ENCODE measurements around the gene MRPL47.
"Not testable (repeated sequence)": the region's sequence is repeated elsewhere in the genome, so short reads cannot be mapped to it uniquely, and the experiment has no call there.

MRPL47 gene

GRCh38 chr3:179604321-179605078 is at the start of gene MRPL47, which contains the start of gene NDUFB5:
Gene MRPL47 (minus strand): TSS chr3:179604638. CDS start chr3:179604624, 14 bp downstream.
Gene NDUFB5 (plus strand): TSS chr3:179604794. CDS start chr3:179604816, 22 bp downstream.
- DNase-seq, result peak; percentile 97

- peak; percentile 69 for DNase-seq
These were observed 48.8 kb upstream of the MRPL47 start for GRCh38 chr3:179653096-179653797.

DNA sequence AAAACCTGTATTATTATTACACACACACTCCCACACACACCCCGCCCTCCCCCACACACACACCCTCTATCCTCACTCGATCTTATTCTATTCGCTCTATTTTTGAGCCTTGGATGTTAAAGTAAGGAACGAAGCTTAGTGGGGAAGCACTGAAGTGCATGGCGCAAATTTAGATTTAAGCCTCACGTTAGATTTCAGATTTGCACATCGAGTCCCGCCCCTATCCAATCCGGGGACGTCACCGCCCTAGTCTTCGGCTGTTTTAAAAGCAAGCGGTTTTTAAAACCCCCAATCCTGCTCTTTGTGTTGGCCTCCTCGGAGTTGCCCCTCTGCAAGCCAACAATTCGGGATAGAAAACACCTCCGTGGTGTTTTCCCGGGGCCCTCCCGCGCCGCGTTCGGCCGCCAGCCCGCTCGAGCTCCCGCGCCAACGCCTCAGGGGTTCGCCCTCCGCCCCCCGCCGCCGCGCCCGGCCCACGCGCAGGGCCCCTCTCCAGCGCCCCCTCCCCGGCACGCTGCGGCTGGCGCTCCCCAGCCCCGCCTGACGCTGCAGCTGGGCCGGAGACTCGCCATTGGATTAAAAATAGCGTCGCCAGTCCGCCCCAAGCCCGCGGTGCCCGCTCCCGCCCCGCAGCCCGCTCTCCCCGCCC is 48.1 kb upstream of the MRPL47 start, which contains the start of gene USP13:
TSS of gene USP13 (plus strand) at position 594 of the 649 bp plus-strand sequence. CDS start 186 bp downstream, outside the sequence.
- DNase-seq, result peak; percentile 62

GRCh38 chr3:179651687-179652446 is 47.4 kb upstream of the MRPL47 start:
- peak; percentile 23 for DNase-seq

GRCh38 chr3:179646177-179646576 is 41.7 kb upstream of the MRPL47 start:
- no peak for DNase-seq

GRCh38 chr3:179643837-179644236 is 39.4 kb upstream of the MRPL47 start:
- not testable (repeated sequence) for DNase-seq

DNA sequence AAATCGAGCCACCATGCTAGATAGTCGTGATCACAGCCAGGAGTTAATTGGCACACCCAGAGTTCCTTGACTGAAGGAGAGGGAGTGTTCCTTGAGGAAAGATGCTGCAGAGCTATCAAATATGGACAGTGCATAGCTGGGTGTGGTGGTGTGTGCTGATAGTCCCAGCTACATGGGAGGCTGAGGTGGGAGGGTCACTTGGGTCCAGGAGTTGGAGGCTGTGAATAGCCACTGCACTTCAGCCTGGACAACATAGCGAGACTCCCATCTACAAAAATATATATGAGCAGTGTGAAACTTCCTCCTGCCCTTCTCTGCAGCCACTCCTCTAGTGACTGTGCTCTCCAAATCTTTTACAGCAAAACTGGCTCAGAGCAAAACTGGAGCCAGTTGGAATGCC is 38.4 kb upstream of the MRPL47 start:
- DNase-seq, result no peak

DNA sequence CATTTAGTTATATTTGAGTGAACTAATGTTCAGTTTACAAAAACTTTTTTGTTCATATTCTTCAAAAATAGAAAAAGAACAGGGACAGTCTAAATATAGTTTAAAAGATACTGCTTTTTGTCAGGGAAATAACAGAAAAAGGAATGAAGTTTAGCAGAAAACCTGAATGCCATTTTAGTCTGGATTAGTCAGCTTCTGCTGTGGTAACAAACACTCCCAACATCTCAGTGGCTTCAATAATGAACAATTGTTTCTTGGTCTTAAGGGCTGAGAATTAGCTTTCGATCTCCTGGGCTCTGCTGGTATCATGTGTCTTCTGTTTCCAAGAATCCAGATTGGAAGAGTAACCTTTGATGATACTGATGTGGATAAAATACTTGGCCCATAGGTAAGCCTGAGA is 36.0 kb upstream of the MRPL47 start:
- no peak for DNase-seq

- peak; percentile 19 for DNase-seq
These were observed 26.5 kb upstream of the MRPL47 start for GRCh38 chr3:179630753-179631451.

GRCh38 chr3:179624451-179624850 is 20.0 kb upstream of the MRPL47 start:
- no peak for DNase-seq

- DNase-seq, result no peak
These were observed 17.6 kb upstream of the MRPL47 start for GRCh38 chr3:179622023-179622422.

DNA sequence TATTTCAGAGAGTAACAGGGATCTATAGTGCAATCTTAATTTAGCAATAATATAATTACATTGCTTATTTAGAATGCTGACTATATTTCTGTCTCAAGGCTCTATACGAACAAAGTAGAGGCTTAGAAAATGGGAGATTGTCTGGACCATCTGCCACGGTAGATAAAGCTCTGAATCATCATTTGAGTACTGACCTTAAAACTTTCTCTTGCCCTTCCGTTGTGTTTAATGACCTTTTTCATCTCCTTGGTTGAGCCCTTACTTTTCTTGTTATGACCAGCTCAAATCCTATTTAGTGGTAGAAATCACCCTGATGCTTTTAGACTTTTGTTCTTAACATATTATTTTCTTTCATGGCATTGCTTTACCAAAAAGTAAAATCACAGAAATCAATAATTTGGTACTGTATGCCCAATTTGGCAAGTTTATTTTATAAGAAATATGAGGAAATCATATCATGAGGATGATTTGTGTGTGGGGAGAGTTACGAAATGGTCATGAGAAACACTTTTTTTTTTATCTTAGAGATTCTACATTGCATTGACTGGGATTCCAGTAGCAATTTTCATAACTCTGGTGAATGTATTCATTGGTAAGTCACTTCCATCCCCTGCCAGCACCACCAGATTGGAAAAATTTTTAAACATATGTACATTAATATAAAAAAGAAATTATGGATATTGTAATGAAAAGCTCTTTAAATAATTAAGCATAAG is 11.2 kb upstream of the MRPL47 start:
- DNase-seq, result peak; percentile 52

DNA sequence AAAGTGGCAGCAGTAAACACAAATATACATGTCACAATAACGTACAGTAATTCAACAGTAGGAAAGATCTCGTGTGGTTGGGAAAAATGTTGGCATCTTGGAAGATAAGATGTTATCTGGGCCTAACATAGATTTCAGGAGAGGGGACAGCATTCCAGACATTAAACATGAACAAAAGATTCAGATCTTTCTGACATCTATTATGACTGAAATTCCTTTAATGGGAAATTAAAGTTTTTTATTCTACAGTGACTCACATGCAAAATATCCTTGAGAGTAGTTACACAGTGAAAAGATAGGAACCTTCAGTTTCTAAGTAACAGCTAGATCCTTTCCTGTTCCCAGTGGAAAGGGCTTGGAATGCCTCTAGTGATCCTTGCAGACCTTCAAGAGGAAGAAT is 9.4 kb upstream of the MRPL47 start:
- no peak for DNase-seq

DNA sequence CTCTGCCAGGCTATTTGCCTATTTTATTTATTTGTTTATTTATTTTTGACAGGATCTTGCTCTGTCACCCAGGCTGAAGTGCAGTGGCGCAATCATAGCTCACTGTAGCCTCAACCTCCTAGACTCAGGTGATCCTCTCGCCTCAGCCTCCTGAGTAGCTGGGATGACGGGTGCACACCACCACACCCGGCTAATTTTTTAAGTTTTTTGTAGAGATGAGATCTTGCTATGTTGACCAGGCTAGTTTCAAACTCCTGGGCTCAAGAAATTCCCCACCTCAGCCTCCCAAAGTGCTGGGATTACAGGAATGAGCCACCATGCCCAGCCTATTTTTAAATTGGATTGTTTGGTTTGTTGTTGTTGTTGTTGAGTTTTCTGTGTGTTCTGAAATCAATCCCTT is 5.6 kb upstream of the MRPL47 start:
- no peak for DNase-seq

DNA sequence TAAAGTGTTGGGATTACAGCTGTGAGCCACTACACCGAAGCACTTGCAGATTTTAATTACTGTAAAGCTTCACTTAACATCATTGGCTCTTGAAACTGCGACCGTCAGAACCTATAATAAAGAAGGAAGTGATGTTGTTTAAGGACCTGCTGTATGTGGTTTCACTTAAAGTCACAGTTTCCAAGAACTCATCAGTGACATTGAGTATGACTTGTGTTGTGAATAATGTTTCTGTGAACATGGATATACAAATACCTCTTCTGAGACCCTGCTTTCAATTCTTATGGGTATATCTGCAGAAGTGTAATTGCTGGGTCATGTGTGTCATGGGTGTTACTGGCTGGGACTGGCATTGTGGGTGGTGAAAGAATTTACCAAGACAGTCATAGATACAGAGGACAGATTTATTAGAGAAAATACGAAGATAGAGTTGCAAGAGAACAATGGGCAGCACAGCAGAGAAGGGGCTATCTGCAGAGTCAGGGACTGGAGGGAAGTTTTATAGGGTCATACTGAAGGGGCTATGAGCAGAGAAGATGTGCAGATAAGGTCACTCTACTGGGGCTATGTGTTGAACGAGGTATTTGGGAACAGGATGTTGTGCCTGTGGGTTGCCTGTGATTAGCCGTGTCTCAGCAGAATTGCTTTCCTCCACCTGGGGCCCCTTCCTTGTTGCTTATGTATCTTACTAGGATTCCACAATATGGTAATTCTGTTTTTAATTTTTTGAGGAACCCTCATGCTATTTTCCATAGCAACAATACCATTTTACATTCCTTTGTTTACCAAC is 4.7 kb upstream of the MRPL47 start:
- peak; percentile 65 for DNase-seq

DNA sequence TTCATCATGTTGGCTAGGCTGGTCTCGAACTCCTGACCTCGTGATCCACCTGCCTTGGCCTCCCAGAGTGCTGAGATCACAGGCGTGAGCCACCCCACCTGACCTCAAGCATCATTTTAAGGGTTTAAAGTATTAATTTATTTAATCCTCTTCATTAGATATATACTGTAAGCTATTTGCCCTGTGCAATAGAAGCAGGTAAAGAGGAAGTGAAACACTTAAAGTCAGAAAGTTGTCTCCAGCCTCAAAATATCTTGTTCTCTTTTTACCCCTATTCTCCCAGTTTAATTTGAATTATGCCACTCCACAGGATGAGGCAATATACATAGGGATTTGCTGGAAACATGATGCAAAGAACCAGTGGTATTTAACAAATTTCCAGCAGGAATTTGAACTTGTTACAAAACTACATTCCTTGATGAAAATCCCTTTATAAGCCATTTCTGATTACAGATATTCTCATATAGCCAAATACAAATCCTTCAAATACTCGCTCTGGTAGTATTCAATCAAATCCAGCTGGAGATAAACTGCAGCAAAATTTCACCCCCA is 2.2 kb upstream of the MRPL47 start:
- DNase-seq, result peak; percentile 16

GRCh38 chr3:179603831-179604230 is 607 bp downstream of the MRPL47 start:
- no peak for DNase-seq

DNA sequence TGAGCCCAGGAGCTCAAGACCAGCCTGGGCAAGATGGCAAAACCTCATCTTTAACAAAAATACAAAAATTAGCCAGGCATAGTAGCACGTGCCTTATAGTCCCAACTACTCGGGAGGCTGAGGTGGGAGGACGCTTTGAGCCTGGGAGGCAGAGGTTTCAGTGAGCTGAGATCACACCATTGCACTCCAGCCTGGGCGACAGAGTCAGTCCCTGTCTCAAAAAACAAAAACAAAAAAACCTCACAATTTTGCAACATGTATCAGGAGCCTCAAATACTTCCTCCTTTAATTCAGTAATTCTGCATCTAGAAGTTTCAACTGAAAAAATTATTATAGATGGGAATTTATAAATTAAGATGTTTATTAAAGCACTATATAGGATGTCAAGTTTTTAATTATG is 1.1 kb downstream of the MRPL47 start:
- peak; percentile 45 for DNase-seq

GRCh38 chr3:179599531-179599930 is 4.9 kb downstream of the MRPL47 start:
- DNase-seq, result no peak

GRCh38 chr3:179591313-179591712 is 13.1 kb downstream of the MRPL47 start:
- no peak for DNase-seq
